ENCODE data around the gene PLIN1.

DNA sequence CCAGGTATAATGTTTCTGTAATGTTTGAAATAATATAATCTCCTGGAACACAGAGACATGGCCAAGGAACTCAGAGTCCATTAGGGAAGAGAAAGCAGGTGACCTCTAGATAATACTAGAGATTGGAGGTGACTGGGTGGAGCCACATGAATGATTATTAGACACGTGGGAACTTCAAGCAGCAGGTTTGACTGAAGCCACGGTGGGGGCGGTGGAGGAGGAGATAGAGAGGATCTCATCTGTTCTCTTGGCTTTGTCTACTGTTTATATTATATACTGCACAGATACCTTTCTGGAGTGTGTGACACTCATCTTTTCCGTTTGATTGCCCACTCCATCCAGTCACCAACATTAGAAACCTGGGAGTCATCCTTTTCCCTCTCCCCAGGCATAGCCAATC is 57.6 kb downstream of the PLIN1 start:
- TF ChIP-seq CTCF (IDR thresholded peaks at IDR 0.05; ENCODE audit: low read depth, low read length) (no peak), POLR2A (IDR thresholded peaks at IDR 0.05; ENCODE audit: extremely low read depth, insufficient read length) (no peak), MYC (IDR thresholded peaks at IDR 0.05; ENCODE audit: low read depth, low read length) (no peak)
- TF ChIP-seq, protein P1, sequence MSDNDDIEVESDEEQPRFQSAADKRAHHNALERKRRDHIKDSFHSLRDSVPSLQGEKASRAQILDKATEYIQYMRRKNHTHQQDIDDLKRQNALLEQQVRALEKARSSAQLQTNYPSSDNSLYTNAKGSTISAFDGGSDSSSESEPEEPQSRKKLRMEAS (IDR thresholded peaks at IDR 0.05; ENCODE audit: low read depth, low read length): no peak
